Astrocyte of the spinal cord (primary cell): ENCODE data around the gene GABRB1.
"Not testable (repeated sequence)": the region's sequence is repeated elsewhere in the genome, so short reads cannot be mapped to it uniquely, and the experiment has no call there.

Experiments
- DNase-seq: peaks from one replicate; pipeline ENCODE4 v3.0.0; 2011; ENCODE audit warnings: low read depth, low spot score
- H3K4me3 ChIP-seq: 2 replicates; pipeline ENCODE4 v1.5.1; 2011; ENCODE audit warnings: low read depth, mild to moderate bottlenecking, low read length, moderate library complexity
- CTCF ChIP-seq: IDR thresholded peaks from 2 replicates; pipeline ENCODE4 v1.5.1; 2012; ENCODE audit warnings: low read depth, mild to moderate bottlenecking, low read length, inconsistent platforms
- in situ Hi-C: cut with HindIII; loops from 2 replicates; pipeline ENCODE4 v1.10.0; 2017; ENCODE audit warnings: low sequenced_read_pairs

The GABRB1 gene

GRCh38 chr4:47274901-47275300 is 243.5 kb downstream of the GABRB1 start:
- H3K4me3 ChIP-seq, result no peak overlapping the region
- in situ Hi-C loops, result no loop called here
- no peak for DNase-seq
- TF ChIP-seq CTCF, result no peak

- no peak overlapping the region for H3K4me3 ChIP-seq
- in situ Hi-C loops, result no loop called here
- no peak for TF ChIP-seq CTCF
- DNase-seq, result no peak
These were observed 244.2 kb downstream of the GABRB1 start for GRCh38 chr4:47275595-47275994.

GRCh38 chr4:47278631-47279030 is 247.3 kb downstream of the GABRB1 start:
- no peak for TF ChIP-seq CTCF
- no peak for DNase-seq
- no peak overlapping the region for H3K4me3 ChIP-seq
- in situ Hi-C loops, result no loop called here

- H3K4me3 ChIP-seq, result no peak overlapping the region
- no peak for TF ChIP-seq CTCF
- in situ Hi-C loops, result no loop called here
- peak; percentile 86 for DNase-seq
These were observed 256.4 kb downstream of the GABRB1 start for GRCh38 chr4:47287735-47288134.

- no peak for TF ChIP-seq CTCF
- in situ Hi-C loops, result no loop called here
- no peak overlapping the region for H3K4me3 ChIP-seq
These were observed 258.4 kb downstream of the GABRB1 start for GRCh38 chr4:47289805-47290204.

GRCh38 chr4:47290873-47291272 is 259.5 kb downstream of the GABRB1 start:
- DNase-seq, in situ Hi-C loops, H3K4me3 ChIP-seq: not testable (repeated sequence)

More at GRCh38 chr4:47289805-47290204, 258.4 kb downstream of the GABRB1 start:
- DNase-seq, result no peak

GRCh38 chr4:47309165-47309564 is 277.8 kb downstream of the GABRB1 start:
- in situ Hi-C loops, result no loop called here
- no peak overlapping the region for H3K4me3 ChIP-seq
- TF ChIP-seq CTCF, result no peak
- DNase-seq, result no peak
